SIG-M5 treated with dmso at 0.1 percent for 504 hours (cell line): ENCODE results near the gene SNAPC2.
"Not testable (repeated sequence)": the region's sequence is repeated elsewhere in the genome, so short reads cannot be mapped to it uniquely, and the experiment has no call there.

Experiments
- DNase-seq: peaks from one replicate; lab custom pipeline; 2025; ENCODE audit not compliant: unreplicated experiment; lab: John Stamatoyannopoulos, UW

SNAPC2 gene

GRCh38 chr19:7921302-7921966 is 1.3 kb downstream of the SNAPC2 start:
- DNase-seq, result no peak

DNA sequence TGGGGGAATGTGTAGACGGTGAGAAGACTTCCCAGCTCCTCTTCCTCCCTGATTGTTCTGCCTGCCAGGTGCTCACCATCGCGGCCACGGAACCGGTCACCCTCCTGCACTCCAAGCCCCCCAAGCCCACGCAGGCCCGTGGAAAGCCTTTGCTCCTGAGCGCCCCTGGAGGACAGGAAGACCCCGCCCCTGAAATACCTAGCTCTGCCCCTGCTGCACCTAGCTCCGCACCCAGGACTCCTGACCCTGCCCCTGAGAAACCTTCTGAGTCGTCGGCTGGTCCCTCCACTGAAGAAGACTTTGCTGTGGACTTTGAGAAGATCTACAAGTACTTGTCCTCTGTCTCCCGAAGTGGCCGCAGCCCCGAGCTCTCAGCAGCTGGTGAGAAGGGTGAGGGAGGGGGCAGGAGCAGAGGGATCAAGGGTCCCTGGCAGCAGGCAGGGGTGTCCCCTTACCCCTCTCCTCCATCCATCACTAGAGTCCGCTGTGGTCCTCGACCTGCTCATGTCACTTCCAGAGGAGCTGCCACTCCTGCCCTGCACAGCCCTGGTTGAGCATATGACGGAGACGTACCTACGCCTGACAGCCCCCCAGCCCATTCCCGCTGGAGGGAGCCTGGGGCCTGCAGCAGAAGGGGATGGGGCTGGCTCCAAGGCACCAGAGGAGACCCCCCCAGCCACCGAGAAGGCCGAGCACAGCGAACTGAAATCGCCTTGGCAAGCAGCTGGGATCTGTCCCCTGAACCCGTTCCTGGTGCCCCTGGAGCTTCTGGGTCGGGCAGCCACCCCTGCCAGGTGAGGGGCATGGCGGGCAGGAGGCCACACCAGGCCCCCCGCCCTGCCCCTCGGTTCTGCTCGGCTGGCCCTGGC is 2.1 kb downstream of the SNAPC2 start:
- no peak for DNase-seq

DNA sequence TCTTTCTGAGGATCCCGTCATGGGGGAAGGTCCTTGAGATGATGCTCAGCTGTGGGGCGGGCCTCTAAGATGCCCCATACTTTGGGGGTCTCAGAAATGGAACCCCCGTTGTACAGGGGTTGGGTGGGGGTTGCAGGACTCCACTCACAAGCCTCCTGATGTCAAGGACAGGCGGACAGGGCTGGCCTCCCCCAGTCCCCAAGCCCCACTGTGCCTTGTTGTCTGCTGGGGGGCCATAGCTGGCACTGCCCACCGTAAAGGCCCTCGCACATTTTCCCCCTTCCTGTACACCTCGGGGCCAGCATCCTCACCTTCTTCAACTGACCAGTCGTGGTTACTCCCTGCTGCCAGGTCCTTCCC is 2.7 kb downstream of the SNAPC2 start:
- DNase-seq, result no peak

DNA sequence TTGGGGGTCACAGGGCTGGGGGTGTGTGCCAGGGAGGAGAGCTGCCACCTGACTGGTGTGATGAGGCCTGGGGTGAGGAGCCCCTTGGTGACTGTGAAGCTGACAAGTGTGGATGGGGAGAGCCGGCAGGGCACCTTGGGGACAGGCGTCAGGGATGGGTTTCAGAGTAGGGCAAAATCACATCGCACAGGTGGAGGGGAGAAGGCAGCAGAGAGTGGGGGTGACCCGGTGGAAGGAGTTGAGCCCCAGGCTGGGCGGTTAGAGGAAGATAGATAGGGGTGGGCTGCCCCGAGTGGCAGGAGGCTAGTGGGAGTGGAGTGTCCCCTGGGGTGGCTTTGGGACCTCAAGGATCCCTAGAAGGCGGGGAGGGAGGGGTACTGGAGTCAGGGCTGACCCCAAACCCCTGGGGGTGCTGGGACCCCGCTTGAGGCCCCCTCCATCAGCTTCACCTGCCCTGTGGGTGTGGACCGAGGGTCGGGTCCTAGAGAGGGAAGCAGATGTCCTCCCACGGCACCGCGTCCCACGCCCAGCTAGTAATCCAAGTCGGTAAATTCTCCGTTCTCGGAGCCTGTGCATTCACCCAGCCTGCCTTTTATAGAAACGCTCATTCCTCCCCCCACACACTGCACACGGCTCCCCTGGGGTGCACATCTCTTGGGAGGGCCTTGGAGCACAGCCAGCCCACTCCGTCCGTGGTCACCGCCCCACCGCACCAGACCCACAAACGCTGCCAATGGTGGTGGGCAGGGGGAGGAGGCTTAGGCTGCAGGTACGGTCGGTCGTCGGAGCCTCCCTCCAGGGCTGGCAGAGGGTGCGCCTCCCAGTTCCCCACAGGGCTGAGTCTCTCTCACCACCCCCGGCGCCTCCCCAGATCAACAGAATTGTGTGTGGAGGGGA is 3.4 kb downstream of the SNAPC2 start:
- DNase-seq, result no peak

- no peak for DNase-seq
Observed at GRCh38 chr19:7924241-7924640, 4.1 kb downstream of the SNAPC2 start.

- no peak for DNase-seq
Observed at GRCh38 chr19:7924651-7925170, 4.6 kb downstream of the SNAPC2 start.

DNA sequence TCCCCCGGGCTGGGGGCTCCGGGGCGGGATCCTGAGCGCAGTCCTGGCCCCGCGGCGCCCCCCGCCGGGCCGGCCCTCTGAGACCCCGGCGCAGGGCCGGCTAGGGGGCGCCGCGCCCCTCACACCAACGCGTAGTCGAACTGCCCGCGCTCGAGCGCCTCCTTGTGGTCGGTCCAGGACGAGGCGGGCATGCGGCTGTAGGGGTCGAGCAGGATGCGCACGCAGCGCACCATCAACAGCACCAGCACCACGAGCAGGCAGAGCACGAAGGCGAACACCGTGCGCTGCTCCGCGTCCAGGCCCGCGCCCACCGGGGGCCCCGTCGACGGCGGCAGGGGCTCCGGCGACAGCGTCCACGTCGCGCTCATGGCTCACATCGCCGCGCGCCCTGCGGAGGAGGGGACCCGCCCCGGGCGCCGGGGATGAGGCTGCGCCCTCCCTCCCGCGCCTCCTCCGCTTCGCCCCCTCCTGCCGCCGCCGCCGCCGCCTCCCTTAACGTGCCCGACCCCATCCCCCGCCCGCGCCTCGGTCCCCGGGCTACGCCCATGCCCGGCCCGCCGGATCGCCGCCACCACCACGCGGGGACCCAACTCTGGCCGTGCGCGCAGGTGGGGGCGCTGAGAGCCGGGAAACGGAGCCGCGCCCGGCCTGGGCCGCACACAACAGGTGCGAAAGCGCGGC is 5.2 kb downstream of the SNAPC2 start:
- DNase-seq, result peak; percentile 60

- no peak for DNase-seq
Observed at GRCh38 chr19:7926021-7926726, 6.0 kb downstream of the SNAPC2 start, which contains the start of gene CTXN1. CTXN1 (minus strand) TSS chr19:7926135; CDS start chr19:7925538, 597 bp downstream.

GRCh38 chr19:7926727-7927604 is 6.8 kb downstream of the SNAPC2 start:
- DNase-seq, result no peak

DNA sequence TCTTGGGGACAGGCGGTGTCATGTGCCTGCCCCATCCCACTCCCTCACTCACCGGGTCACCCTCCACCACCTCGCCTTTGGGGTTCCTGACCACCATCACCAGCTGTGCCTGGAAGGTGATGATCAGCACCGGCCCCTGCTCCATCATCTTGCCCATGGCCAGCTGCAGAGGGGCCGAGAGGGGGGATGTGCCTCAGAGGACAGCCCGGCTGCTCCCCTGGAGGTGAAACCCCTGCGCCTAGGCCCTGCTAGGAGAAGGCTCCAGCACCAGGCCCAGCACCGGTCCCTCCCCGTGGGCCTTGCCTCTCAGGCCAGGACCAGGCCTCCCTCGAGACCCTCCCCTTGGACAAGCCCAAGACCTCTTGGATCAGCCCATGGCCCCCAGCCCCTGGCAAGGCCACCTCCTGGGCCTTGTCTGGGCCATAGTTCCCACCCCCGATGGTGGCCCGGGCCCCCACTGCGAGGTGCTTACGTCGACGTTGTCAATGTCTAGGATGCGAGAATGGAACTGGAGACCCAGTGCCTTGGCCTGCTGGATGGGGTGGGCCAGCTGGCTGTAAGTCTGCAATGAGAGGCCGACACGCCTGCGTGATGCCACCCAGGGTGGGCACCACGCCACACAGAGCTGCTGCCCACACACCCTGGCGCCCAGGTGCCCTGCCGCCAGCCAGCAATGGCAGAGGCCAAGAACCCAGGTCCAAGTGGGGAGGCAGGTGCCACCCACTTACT is 7.6 kb downstream of the SNAPC2 start:
- no peak for DNase-seq

GRCh38 chr19:7928334-7928706 is 8.2 kb downstream of the SNAPC2 start:
- DNase-seq, result no peak

DNA sequence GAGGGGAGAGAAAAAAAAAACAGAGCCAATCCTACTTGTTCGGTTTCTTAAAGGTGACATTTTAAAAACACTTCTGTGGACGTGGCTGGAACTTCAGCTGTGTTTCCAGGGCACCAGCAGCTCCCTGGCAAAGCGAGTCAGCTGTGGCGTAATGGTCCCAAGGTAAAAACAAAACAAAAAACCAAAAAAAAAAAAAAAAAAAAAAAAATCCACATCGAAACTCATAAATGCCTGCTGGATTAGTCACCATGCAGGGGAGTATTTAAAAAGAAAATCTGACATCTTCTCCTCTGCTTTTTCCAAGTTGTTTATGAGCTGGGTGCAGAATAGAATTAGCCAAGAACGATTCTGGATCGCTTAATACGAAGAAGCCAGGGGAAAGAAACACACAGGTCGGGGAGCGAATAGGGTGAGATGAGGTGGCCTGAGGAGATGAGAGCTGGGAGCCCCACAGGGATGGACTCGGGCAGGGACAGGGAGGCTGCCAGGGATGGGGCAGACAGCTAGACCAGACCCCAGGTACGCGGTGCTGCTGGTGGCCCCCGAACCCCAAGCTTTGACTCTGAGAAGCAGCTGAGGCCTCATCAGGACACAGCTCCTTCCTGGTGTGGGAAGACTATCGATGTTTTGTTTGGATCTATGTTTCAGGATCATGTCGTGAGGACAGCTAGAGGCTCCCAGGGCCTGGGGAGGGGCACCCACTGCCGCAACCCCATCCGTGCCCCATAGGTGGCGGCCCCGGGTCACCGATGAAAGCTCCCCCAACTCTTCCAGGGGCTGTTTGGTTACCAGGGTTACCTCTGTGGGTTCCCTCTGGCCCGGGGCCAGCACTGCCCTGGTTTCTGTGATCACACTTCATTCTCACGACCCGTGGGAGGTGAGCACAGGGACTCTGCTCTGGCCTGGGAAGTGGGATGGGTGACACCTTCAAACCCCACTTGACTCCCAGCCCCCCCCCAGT is 8.9 kb downstream of the SNAPC2 start:
- DNase-seq, result peak; percentile 37

DNA sequence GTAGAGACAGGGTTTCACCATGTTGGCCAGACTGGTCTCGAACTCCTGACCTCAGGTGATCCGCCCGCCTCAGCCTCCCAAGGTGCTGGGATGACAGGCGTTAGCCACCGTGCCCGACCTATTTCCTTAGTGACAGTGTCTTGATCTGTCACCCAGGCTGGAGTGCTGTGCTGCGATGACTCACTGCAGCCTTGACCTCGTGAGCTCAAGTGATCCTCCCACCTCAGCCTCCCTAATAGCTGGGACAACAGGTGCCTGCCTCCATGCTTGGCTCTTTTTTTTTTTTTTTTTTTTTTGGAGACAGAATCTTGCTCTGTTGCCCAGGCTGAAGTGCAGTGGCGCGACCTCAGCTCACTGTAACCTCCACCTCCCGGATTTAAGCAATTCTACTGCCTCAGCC is 9.9 kb downstream of the SNAPC2 start:
- not testable (repeated sequence) for DNase-seq

- no peak for DNase-seq
Observed at GRCh38 chr19:7930765-7931164, 10.6 kb downstream of the SNAPC2 start.

- no peak for DNase-seq
Observed at GRCh38 chr19:7931221-7932061, 11.3 kb downstream of the SNAPC2 start.

- DNase-seq, result no peak
Observed at GRCh38 chr19:7932276-7932929, 12.3 kb downstream of the SNAPC2 start.
